ENCODE results near the gene ZNF99.
"Not testable (repeated sequence)": the region's sequence is repeated elsewhere in the genome, so short reads cannot be mapped to it uniquely, and the experiment has no call there.

The ZNF99 gene

DNA sequence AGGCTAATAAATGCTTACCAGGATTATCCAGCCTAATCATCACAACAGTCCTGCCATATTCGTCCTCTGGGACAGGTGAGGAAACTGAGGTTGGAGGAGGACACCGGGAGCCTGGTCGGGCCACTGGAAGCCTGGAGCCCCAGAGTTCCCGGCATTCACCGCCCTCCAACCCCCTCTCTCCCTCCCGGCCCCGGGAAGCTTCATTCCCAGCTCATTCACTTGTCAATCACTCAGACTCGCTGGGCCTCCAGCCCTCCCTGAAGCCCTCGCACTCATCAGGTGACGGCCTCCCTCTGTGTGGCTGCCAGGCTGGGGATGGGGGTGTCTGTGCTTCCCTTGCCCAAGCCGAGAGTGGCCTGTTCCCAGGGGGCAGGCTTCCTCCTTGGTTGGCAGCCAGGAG is 22.5 kb upstream of the ZNF99 start:
- Mint-ChIP-seq H3K4me3 (no peak overlapping the region), H3K27me3 (ENCODE audit: low read depth) (no peaks in the 10 kb centered on the region), H3K27ac (no peak overlapping the region), H3K4me1 (no peaks in the 10 kb centered on the region), H3K36me3 (ENCODE audit: low read depth) (no peaks in the 10 kb centered on the region), H3K9me3 (peaks cover 29% of the 10 kb centered on the region)
- TF ChIP-seq, protein P1, sequence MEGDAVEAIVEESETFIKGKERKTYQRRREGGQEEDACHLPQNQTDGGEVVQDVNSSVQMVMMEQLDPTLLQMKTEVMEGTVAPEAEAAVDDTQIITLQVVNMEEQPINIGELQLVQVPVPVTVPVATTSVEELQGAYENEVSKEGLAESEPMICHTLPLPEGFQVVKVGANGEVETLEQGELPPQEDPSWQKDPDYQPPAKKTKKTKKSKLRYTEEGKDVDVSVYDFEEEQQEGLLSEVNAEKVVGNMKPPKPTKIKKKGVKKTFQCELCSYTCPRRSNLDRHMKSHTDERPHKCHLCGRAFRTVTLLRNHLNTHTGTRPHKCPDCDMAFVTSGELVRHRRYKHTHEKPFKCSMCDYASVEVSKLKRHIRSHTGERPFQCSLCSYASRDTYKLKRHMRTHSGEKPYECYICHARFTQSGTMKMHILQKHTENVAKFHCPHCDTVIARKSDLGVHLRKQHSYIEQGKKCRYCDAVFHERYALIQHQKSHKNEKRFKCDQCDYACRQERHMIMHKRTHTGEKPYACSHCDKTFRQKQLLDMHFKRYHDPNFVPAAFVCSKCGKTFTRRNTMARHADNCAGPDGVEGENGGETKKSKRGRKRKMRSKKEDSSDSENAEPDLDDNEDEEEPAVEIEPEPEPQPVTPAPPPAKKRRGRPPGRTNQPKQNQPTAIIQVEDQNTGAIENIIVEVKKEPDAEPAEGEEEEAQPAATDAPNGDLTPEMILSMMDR (IDR thresholded peaks at IDR 0.05; ENCODE audit: unreplicated experiment in 3 of 3), result no peak

- Mint-ChIP-seq H3K36me3 (ENCODE audit: low read depth) (peaks cover 7% of the 10 kb centered on the region), H3K27me3 (ENCODE audit: low read depth) (no peaks in the 10 kb centered on the region)
- TF ChIP-seq, protein P1 (IDR thresholded peaks at IDR 0.05; ENCODE audit: unreplicated experiment in 3 of 3), result no peak
Measured at GRCh38 chr19:22797040-22797439, 13.1 kb upstream of the ZNF99 start.

DNA sequence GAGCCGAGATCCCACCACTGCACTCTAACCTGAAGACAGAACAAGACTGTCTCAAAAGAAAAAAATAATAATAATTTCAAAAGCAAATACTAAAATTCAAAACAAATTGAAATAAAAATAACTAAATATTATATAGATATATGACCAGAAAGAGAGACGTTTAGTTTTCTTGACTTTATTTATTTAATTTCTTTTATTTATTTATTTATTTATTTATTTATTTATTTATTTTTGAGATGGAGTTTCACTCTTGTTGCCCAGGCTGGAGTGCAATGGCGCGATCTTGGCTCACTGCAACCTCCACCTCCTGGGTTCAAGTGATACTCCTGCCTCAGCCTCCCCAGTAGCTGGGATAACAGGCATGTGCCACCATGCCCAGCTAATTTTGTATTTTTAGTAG is 8.9 kb upstream of the ZNF99 start:
- H3K36me3 Mint-ChIP-seq (ENCODE audit: low read depth), result not testable (repeated sequence)

More at GRCh38 chr19:22797040-22797439, 13.1 kb upstream of the ZNF99 start:
- Mint-ChIP-seq H3K27ac (no peak overlapping the region), H3K4me3 (no peak overlapping the region), H3K4me1 (no peaks in the 10 kb centered on the region), H3K9me3 (peaks cover 61% of the 10 kb centered on the region)

DNA sequence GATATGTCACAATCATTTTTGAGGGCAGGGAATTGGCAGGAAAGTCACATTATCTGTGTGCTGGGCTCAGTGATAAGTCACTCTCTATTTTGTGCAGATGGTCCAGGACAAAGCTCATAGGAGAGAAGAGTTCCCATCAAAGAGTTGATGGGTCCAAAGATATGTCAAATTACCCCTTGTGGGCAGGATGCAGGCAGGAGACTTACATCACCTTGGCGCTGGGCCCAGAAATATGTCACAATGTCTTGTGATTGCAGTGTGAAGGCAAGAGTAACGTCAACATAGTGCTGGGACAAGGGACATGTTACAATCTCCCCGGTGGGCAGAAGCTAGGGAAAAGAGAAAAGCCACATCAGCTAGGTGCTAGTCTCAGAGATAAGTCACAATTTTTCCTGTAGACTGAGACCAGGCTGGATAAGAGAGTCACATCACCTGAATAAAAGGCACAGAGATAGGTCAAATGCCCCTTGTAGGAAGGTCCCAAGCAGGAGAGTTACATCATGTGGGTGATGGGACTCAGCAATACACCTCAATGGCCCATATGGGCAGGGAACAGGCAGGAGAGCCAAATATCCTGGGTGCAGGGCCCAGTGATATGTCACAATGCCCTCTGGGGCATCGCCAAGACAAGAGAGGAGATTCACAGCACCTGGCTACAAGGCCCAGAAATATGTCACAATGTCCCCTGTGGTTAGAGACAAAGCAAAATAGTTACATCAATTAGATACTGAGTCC is 47.9 kb downstream of the ZNF99 start:
- TF ChIP-seq, protein P1 (IDR thresholded peaks at IDR 0.05; ENCODE audit: unreplicated experiment in 3 of 3), result no peak
- Mint-ChIP-seq H3K9me3 (peaks cover 78% of the 10 kb centered on the region), H3K27ac (no peak overlapping the region), H3K4me1 (no peaks in the 10 kb centered on the region), H3K36me3 (ENCODE audit: low read depth) (no peaks in the 10 kb centered on the region), H3K27me3 (ENCODE audit: low read depth) (no peaks in the 10 kb centered on the region), H3K4me3 (no peak overlapping the region)

More for the DNA sequence above, 8.9 kb upstream of the ZNF99 start:
- not testable (repeated sequence) for H3K4me3 Mint-ChIP-seq; H3K27me3 Mint-ChIP-seq (ENCODE audit: low read depth); H3K27ac Mint-ChIP-seq; H3K4me1 Mint-ChIP-seq
- peaks cover 56% of the 10 kb centered on the region for H3K9me3 Mint-ChIP-seq

- Mint-ChIP-seq H3K4me3 (no peak overlapping the region), H3K27ac (no peak overlapping the region), H3K27me3 (ENCODE audit: low read depth) (no peaks in the 10 kb centered on the region), H3K9me3 (peaks cover 75% of the 10 kb centered on the region), H3K4me1 (no peaks in the 10 kb centered on the region), H3K36me3 (ENCODE audit: low read depth) (no peaks in the 10 kb centered on the region)
- TF ChIP-seq, protein P1 (IDR thresholded peaks at IDR 0.05; ENCODE audit: unreplicated experiment in 3 of 3), result no peak
Measured at GRCh38 chr19:22733691-22734090, 50.3 kb downstream of the ZNF99 start.

DNA sequence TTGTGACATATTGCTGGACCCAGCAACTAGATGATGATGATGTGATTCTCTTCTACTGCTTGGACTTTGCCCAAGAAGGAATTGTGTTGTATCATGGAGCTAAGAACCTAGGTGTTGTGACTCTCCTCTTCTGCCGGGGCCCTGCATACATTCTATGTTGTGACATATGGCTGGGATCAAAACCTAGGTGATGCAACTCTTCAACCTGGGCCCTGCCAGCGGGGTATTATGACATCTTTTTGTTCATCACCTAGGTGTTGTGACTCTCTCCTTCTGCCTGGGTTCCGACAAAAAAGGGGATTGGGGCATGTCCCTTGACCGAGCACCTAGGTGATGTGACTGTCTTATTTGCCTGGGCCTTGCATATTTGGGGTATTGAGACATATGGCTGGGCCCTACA is 55.7 kb downstream of the ZNF99 start:
- peaks cover 67% of the 10 kb centered on the region for H3K9me3 Mint-ChIP-seq
- H3K4me1 Mint-ChIP-seq; H3K27ac Mint-ChIP-seq; H3K27me3 Mint-ChIP-seq (ENCODE audit: low read depth); H3K36me3 Mint-ChIP-seq (ENCODE audit: low read depth); H3K4me3 Mint-ChIP-seq: not testable (repeated sequence)

DNA sequence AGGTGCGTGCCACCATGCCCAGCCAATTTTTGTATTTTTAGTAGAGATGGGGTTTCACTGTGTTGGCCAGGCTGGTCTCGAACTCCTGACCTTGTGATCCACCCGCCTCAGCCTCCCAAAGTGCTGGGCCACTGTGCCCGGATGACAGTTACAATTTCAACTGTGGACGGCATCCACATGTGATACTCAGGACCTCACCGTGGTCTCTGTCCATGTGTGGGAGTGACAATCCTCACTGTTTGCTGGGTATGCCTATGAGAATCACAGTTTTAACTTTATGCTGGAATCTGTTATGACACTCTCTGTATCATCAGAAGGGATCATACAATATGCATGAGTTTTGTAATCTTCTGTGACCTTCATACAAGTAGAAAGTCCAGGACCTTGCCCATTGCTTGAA is 62.4 kb downstream of the ZNF99 start:
- H3K9me3 Mint-ChIP-seq, result peaks cover 60% of the 10 kb centered on the region
- H3K4me1 Mint-ChIP-seq; H3K27me3 Mint-ChIP-seq (ENCODE audit: low read depth): not testable (repeated sequence)

More for the DNA sequence above, 62.4 kb downstream of the ZNF99 start:
- not testable (repeated sequence) for H3K4me3 Mint-ChIP-seq; H3K36me3 Mint-ChIP-seq (ENCODE audit: low read depth); H3K27ac Mint-ChIP-seq

Data from nephron (organoid).